Type B pancreatic cell (in vitro differentiated cells): Measurements from ENCODE around the gene HTR2A. TPM values are rescaled to one million over a fixed set of nuclear protein-coding genes. Genes with fewer than 3 reads are reported as not detected.
A peak's percentile ranks its signal among the peaks of the same experiment; 100 is the strongest.

ENCODE experiments used
- DNase-seq: peaks from one replicate; pipeline ENCODE4 v3.0.0; 2021; ENCODE audit warnings: mixed read lengths; ENCODE audit not compliant: unreplicated experiment; ENCODE audit errors: extremely low spot score
- H3K27ac Mint-ChIP-seq: 2 replicates; pipeline ENCODE4 v1.8.0; 2021; ENCODE audit warnings: mild to moderate bottlenecking, mixed read lengths
- H3K27me3 Mint-ChIP-seq: 2 replicates; pipeline ENCODE4 v1.8.0; 2021; ENCODE audit warnings: mixed read lengths
- H3K36me3 Mint-ChIP-seq: 2 replicates; pipeline ENCODE4 v1.8.0; 2021; ENCODE audit warnings: mixed read lengths
- H3K4me1 Mint-ChIP-seq: one replicate; pipeline ENCODE4 v1.8.0; 2021; ENCODE audit warnings: mixed read lengths; ENCODE audit not compliant: unreplicated experiment
- H3K4me3 Mint-ChIP-seq: 2 replicates; pipeline ENCODE4 v1.8.0; 2021; ENCODE audit warnings: mild to moderate bottlenecking, mixed read lengths
- H3K9me3 Mint-ChIP-seq: 2 replicates; pipeline ENCODE4 v1.8.0; 2021; ENCODE audit warnings: mixed read lengths
- total RNA-seq: library from RNA; stranded (reverse); gene quantifications from 2 replicates; pipeline ENCODE4 v1.2.1, GENCODE V29; 2021; ENCODE audit warnings: low replicate concordance
- TF ChIP-seq, protein P1 (sequence below): fragments of 200-600 bp; sonication (generic); conservative IDR thresholded peaks from 2 replicates; pipeline ENCODE4 v1.5.0; 2021; ENCODE audit warnings: antibody characterized with exemption, mild to moderate bottlenecking

Gene HTR2A
- total RNA-seq, 1 donor from 2014 or later: 2.3 TPM

DNA sequence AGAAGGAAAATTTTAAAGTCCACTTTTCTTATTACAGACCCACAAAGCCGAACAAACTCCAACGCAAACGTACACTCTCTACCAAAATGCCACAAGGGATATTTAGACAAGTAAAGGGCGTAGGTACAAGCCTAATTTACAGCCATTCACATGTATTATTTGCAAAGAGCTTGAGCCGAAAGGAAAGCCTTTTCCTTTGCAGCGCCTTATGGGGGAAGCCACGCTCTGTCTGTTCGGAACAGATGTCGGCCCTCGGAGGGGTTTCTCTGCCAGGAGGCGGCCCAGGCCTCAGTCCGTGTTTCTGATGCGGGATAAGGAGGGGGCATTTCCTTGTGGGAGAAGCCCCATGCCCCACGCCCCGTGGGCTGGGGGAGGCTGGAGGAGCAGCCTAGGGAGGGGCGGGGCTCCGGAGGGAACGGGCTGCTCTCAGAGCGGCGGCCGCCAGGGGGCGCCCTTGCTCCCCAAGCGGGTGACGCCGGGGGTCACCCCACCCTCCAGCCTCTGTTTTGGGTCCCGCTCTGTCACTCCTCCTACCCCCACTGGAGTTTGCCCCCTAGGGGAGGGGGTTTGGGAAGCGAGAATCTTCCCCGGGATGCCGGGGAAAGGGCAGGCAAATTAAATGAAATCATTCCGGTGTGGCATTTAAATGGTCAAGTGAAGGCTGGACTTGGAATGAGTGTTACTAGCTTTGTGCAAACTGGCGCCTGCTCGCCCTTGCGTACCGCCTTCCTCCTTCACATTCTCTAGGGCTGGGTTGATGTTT is 2.9 kb downstream of the HTR2A start:
- DNase-seq: peak; percentile 83
- Mint-ChIP-seq H3K27ac (no peak overlapping the region), H3K4me3 (peak overlapping the region; percentile 87), H3K9me3 (no peaks in the 10 kb centered on the region), H3K27me3 (peaks cover 65% of the 10 kb centered on the region), H3K36me3 (no peaks in the 10 kb centered on the region), H3K4me1 (peaks cover 29% of the 10 kb centered on the region)
- TF ChIP-seq, protein P1, sequence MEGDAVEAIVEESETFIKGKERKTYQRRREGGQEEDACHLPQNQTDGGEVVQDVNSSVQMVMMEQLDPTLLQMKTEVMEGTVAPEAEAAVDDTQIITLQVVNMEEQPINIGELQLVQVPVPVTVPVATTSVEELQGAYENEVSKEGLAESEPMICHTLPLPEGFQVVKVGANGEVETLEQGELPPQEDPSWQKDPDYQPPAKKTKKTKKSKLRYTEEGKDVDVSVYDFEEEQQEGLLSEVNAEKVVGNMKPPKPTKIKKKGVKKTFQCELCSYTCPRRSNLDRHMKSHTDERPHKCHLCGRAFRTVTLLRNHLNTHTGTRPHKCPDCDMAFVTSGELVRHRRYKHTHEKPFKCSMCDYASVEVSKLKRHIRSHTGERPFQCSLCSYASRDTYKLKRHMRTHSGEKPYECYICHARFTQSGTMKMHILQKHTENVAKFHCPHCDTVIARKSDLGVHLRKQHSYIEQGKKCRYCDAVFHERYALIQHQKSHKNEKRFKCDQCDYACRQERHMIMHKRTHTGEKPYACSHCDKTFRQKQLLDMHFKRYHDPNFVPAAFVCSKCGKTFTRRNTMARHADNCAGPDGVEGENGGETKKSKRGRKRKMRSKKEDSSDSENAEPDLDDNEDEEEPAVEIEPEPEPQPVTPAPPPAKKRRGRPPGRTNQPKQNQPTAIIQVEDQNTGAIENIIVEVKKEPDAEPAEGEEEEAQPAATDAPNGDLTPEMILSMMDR: peak; percentile 100

DNA sequence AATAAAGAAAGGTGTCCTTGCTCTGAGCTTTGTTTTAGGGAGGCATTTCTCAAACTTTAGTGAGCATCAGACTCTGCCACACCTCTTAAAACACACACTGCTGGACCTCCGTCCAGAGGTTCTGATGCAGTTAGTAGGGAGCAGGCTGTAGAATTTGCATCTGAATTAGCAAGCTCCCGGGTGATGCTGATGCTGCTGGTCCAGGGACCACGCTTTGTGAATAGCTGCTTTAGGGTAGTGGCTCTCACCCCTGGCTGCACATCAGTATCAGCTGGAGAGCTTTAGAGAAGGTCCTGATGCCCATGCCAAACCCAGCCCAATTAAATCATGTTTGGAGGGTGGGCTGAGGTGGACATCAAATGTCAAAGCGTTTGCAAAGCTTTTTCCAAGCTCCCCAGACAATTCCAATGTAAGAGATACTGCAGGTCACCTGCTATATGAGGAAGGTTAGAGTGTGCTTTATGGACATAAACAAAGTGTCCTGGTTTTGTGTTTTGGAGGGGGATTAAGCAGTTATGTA is 3.6 kb downstream of the HTR2A start:
- H3K36me3 Mint-ChIP-seq: no peaks in the 10 kb centered on the region
- DNase-seq: no peak

DNA sequence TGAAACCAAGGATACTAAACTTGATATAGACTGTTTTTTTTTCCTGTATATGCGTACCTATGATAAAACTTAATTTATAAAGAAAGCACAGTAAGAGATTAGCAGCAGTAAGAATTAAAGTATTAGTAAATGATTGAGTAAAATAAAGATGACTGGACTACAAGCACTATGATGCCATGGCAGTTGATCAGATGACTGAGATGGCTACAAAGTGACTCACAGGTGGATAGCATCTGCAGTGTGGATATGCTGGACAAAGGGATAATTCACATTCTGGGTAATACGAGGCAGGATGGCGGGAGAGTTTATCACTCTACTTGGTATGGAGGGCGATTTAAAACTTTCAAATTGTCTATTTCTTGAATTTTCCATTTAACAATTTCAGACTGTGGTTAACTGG is 11.8 kb downstream of the HTR2A start:
- Mint-ChIP-seq H3K4me1 (no peaks in the 10 kb centered on the region), H3K27me3 (peaks cover 2% of the 10 kb centered on the region), H3K9me3 (no peaks in the 10 kb centered on the region), H3K27ac (no peak overlapping the region), H3K36me3 (no peaks in the 10 kb centered on the region), H3K4me3 (no peak overlapping the region)
- TF ChIP-seq, protein P1: no peak
- no peak for DNase-seq

More for the DNA sequence above, 3.6 kb downstream of the HTR2A start:
- Mint-ChIP-seq H3K4me3 (peak overlapping the region; percentile 87), H3K27ac (no peak overlapping the region), H3K27me3 (peaks cover 62% of the 10 kb centered on the region), H3K4me1 (peaks cover 29% of the 10 kb centered on the region), H3K9me3 (no peaks in the 10 kb centered on the region)
- TF ChIP-seq, protein P1: no peak

DNA sequence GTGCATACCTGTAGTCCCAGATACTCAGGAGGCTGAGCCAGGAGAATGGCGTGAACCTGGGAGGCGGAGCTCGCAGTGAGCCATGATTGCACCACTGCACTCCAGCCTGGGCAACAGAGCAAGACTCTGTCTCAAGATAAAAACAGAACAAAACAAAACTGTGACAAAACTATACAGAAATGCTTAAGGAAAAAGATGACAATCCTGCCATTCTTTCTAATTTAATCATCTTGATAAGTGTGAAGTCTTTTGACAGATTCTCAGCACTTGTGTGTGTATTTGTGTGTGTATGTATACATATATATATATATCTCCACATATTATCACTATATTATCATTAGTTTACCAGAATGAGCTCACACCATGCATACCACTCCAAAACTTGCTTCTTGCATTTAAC is 12.3 kb downstream of the HTR2A start:
- Mint-ChIP-seq H3K36me3 (no peaks in the 10 kb centered on the region), H3K9me3 (no peaks in the 10 kb centered on the region), H3K27me3 (peaks cover 2% of the 10 kb centered on the region), H3K4me3 (no peak overlapping the region), H3K4me1 (no peaks in the 10 kb centered on the region), H3K27ac (no peak overlapping the region)
- TF ChIP-seq, protein P1: no peak
- DNase-seq: no peak

DNA sequence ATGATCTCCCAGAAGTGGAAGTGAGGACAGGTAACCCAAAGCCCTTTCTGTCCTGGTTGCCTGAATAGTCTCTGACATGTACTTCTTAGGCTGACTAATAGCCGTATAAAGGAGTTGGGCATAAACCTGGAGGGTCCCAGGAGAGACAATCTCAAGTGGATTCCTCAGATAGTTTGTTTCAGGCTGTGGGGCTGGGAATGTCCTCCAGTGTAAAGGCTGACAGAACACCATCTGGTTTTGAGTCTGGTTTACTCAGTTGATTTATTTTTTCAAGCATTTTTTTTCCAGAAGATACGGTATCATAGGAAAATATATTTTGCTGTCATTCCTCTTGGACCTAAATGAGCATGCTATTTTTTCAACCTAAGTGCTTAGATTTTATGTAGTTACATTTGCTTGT is 15.2 kb downstream of the HTR2A start:
- Mint-ChIP-seq H3K4me1 (no peaks in the 10 kb centered on the region), H3K4me3 (no peak overlapping the region), H3K9me3 (no peaks in the 10 kb centered on the region), H3K27ac (no peak overlapping the region), H3K36me3 (no peaks in the 10 kb centered on the region), H3K27me3 (peaks cover 18% of the 10 kb centered on the region)
- DNase-seq: no peak
- TF ChIP-seq, protein P1: no peak
